ENCODE measurements around the gene NDUFA8.

NDUFA8 gene

GRCh38 chr9:122184551-122184950 lies 25.0 kb upstream of the NDUFA8 start:
- DNase-seq (ENCODE audit: low read depth in 2 of 2), result no peak

- no peak for DNase-seq (ENCODE audit: low read depth in 2 of 2)
Measured at GRCh38 chr9:122183501-122183900, 23.9 kb upstream of the NDUFA8 start.

- DNase-seq (ENCODE audit: low read depth in 2 of 2), result no peak
Measured at GRCh38 chr9:122180633-122181032, 21.1 kb upstream of the NDUFA8 start.

- no peak for DNase-seq (ENCODE audit: low read depth in 2 of 2)
Measured at GRCh38 chr9:122179690-122180074, 20.1 kb upstream of the NDUFA8 start.

GRCh38 chr9:122179054-122179689 lies 19.6 kb upstream of the NDUFA8 start:
- DNase-seq (ENCODE audit: low read depth in 2 of 2), result no peak

- DNase-seq (ENCODE audit: low read depth in 2 of 2), result no peak
Measured at GRCh38 chr9:122176916-122177315, 17.3 kb upstream of the NDUFA8 start.

GRCh38 chr9:122173670-122174069 lies 14.1 kb upstream of the NDUFA8 start:
- no peak for DNase-seq (ENCODE audit: low read depth in 2 of 2)

- DNase-seq (ENCODE audit: low read depth in 2 of 2), result no peak
Measured at GRCh38 chr9:122172131-122172530, 12.6 kb upstream of the NDUFA8 start.

GRCh38 chr9:122168356-122168755 lies 8.8 kb upstream of the NDUFA8 start:
- no peak for DNase-seq (ENCODE audit: low read depth in 2 of 2)

- DNase-seq (ENCODE audit: low read depth in 2 of 2), result no peak
Measured at GRCh38 chr9:122164286-122164685, 4.7 kb upstream of the NDUFA8 start.

GRCh38 chr9:122162415-122162814 lies 2.8 kb upstream of the NDUFA8 start:
- DNase-seq (ENCODE audit: low read depth in 2 of 2), result no peak

GRCh38 chr9:122159925-122160246 lies 307 bp upstream of the NDUFA8 start:
- DNase-seq (ENCODE audit: low read depth in 2 of 2), result no peak

- peak in 1 of 2 donors; percentile 21 for DNase-seq (ENCODE audit: low read depth in 2 of 2)
Measured at GRCh38 chr9:122158202-122158601, 1.4 kb downstream of the NDUFA8 start.

- no peak for DNase-seq (ENCODE audit: low read depth in 2 of 2)
Measured at GRCh38 chr9:122155796-122156195, 3.8 kb downstream of the NDUFA8 start.

GRCh38 chr9:122151267-122151828 lies 8.2 kb downstream of the NDUFA8 start:
- no peak for DNase-seq (ENCODE audit: low read depth in 2 of 2)

- DNase-seq (ENCODE audit: low read depth in 2 of 2), result no peak
Measured at GRCh38 chr9:122145592-122145863, 14.1 kb downstream of the NDUFA8 start.

GRCh38 chr9:122144836-122145591 lies 14.6 kb downstream of the NDUFA8 start:
- DNase-seq (ENCODE audit: low read depth in 2 of 2), result no peak

- DNase-seq (ENCODE audit: low read depth in 2 of 2), result no peak
Measured at GRCh38 chr9:122143876-122144405, 15.6 kb downstream of the NDUFA8 start.

GRCh38 chr9:122143296-122143695 lies 16.3 kb downstream of the NDUFA8 start:
- DNase-seq (ENCODE audit: low read depth in 2 of 2), result no peak

GRCh38 chr9:122141671-122142070 lies 17.9 kb downstream of the NDUFA8 start:
- DNase-seq (ENCODE audit: low read depth in 2 of 2), result no peak

- DNase-seq (ENCODE audit: low read depth in 2 of 2), result no peak
Measured at GRCh38 chr9:122140368-122141193, 19.0 kb downstream of the NDUFA8 start.

- no peak for DNase-seq (ENCODE audit: low read depth in 2 of 2)
Measured at GRCh38 chr9:122138560-122139268, 20.9 kb downstream of the NDUFA8 start.
